Peyer's patch (tissue), 4 donors: Measurements from ENCODE around the gene ZSWIM1. TPM values are rescaled to one million over a fixed set of nuclear protein-coding genes. Genes with fewer than 3 reads are reported as not detected.

Experiments used
- DNase-seq, 3 donors: peaks; one replicate each; pipeline ENCODE4 v3.0.0-alpha.2; 2017 to 2019
- H3K27ac ChIP-seq, 4 donors: fragments of 200-600 bp; sonication (generic); one replicate each; pipeline ENCODE4 v1.5.1; 2016 to 2019
- H3K27me3 ChIP-seq, 2 donors: fragments of 200-600 bp; sonication (generic); one replicate each; pipeline ENCODE4 v1.5.1; 2019
- H3K36me3 ChIP-seq, 3 donors: fragments of 200-600 bp; sonication (generic); one replicate each; pipeline ENCODE4 v1.5.1; 2016 to 2019
- H3K4me1 ChIP-seq, 4 donors: fragments of 200-600 bp; sonication (generic); one replicate each; pipeline ENCODE4 v1.5.1; 2016 to 2019
- H3K4me3 ChIP-seq, 4 donors: fragments of 200-600 bp; sonication (generic); 1 replicate in 3 of 4; 2 replicates in 1 of 4; pipeline ENCODE4 v1.5.1; 2016 to 2019; ENCODE audit warnings: mild to moderate bottlenecking in 1 of 4
- H3K9me3 ChIP-seq, 4 donors: fragments of 200-600 bp; sonication (generic); one replicate each; pipeline ENCODE4 v1.5.1; 2016 to 2019; ENCODE audit warnings: mild to moderate bottlenecking in 1 of 4
- POLR2A ChIP-seq, 2 donors: fragments of 450-650 bp; IDR thresholded peaks; one replicate each; pipeline ENCODE4 v1.5.1; 2017; ENCODE audit warnings: antibody characterized with exemption in 2 of 2, mild to moderate bottlenecking in 2 of 2, moderate library complexity in 2 of 2
- total RNA-seq, 4 donors: library from RNA; depleted of rRNA; stranded (reverse); fragments of >200 nt; gene quantifications; one replicate each; pipeline ENCODE4 v1.1.0, GENCODE V29; 2016
- TF ChIP-seq, protein P1 (sequence below), 6 experiments: fragments of 450-650 bp in 4 of 6; fragments of 200-600 bp in 2 of 6; sonication (generic) in 1 of 6; IDR thresholded peaks; one replicate each; pipeline ENCODE4 v1.5.1; 2017 to 2019; ENCODE audit warnings: antibody characterized with exemption in 6 of 6, mild to moderate bottlenecking in 3 of 6, moderate library complexity in 1 of 6

Gene ZSWIM1
- total RNA-seq, 4 donors from 2014 or later: 6.6 to 14.5 (median 11.9) TPM

DNA sequence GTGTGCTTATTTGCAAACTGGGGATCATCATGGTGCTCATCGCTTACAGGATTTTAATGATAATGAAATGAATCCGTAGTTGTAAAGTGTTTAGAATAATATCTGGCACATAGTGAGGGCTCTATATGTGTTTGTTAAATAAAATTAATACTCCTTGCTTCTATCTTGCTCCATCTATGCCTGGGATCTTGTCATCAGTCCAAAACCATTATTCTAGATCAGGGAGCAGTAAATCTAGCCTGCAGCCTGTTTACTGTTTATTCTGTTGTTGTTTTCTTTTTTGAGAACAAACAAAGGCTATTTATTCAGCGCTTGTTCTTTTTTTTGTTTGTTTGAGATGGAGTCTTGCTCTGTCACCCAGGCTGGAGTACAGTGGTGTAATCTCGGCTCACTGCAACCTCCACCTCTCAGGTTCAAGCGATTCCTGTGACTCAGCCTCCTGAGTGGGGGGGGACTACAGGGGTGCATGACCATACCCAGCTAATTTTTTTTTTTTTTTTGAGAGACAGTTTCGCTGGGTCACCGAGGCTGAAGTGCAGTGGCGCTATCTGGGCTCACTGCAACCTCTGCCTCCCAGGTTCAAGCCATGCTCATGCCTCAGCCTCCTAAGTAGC, 32.0 kb upstream of the ZSWIM1 start:
- Histone ChIP-seq H3K27ac (no peak overlapping the region), H3K4me1 (no peaks in the 10 kb centered on the region), H3K27me3 (no peaks in the 10 kb centered on the region), H3K36me3 (peaks cover 0 to 68% (median 0%) of the 10 kb centered on the region in 3 donors), H3K9me3 (no peaks in the 10 kb centered on the region), H3K4me3 (no peak overlapping the region)
- no peak for DNase-seq
- TF ChIP-seq, protein P1, sequence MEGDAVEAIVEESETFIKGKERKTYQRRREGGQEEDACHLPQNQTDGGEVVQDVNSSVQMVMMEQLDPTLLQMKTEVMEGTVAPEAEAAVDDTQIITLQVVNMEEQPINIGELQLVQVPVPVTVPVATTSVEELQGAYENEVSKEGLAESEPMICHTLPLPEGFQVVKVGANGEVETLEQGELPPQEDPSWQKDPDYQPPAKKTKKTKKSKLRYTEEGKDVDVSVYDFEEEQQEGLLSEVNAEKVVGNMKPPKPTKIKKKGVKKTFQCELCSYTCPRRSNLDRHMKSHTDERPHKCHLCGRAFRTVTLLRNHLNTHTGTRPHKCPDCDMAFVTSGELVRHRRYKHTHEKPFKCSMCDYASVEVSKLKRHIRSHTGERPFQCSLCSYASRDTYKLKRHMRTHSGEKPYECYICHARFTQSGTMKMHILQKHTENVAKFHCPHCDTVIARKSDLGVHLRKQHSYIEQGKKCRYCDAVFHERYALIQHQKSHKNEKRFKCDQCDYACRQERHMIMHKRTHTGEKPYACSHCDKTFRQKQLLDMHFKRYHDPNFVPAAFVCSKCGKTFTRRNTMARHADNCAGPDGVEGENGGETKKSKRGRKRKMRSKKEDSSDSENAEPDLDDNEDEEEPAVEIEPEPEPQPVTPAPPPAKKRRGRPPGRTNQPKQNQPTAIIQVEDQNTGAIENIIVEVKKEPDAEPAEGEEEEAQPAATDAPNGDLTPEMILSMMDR (IDR thresholded peaks at IDR 0.05): no peak
- no peak for TF ChIP-seq POLR2A (IDR thresholded peaks at IDR 0.05)

GRCh38 chr20:45850238-45850637, 30.8 kb upstream of the ZSWIM1 start:
- peaks cover 0 to 59% (median 0%) of the 10 kb centered on the region in 3 donors for H3K36me3 ChIP-seq
- no peak for TF ChIP-seq POLR2A (IDR thresholded peaks at IDR 0.05)
- TF ChIP-seq, protein P1 (IDR thresholded peaks at IDR 0.05): no peak
- no peak overlapping the region for H3K27ac ChIP-seq

GRCh38 chr20:45850926-45851325, 30.1 kb upstream of the ZSWIM1 start:
- Histone ChIP-seq H3K4me1 (peaks cover 0 to 13% (median 4%) of the 10 kb centered on the region in 4 donors), H3K36me3 (peaks cover 0 to 54% (median 0%) of the 10 kb centered on the region in 3 donors), H3K9me3 (no peaks in the 10 kb centered on the region), H3K27ac (no peak overlapping the region), H3K27me3 (no peaks in the 10 kb centered on the region), H3K4me3 (no peak overlapping the region)
- TF ChIP-seq, protein P1 (IDR thresholded peaks at IDR 0.05): no peak
- no peak for TF ChIP-seq POLR2A (IDR thresholded peaks at IDR 0.05)
- DNase-seq: no peak

More at GRCh38 chr20:45850238-45850637, 30.8 kb upstream of the ZSWIM1 start:
- Histone ChIP-seq H3K27me3 (no peaks in the 10 kb centered on the region), H3K9me3 (no peaks in the 10 kb centered on the region), H3K4me3 (no peak overlapping the region), H3K4me1 (peaks cover 0 to 6% (median 0%) of the 10 kb centered on the region in 4 donors)
- DNase-seq: no peak

GRCh38 chr20:45851501-45851900, 29.5 kb upstream of the ZSWIM1 start:
- Histone ChIP-seq H3K4me3 (no peak overlapping the region), H3K27me3 (no peaks in the 10 kb centered on the region), H3K9me3 (no peaks in the 10 kb centered on the region), H3K36me3 (peaks cover 0 to 48% (median 0%) of the 10 kb centered on the region in 3 donors), H3K4me1 (peaks cover 0 to 19% (median 7%) of the 10 kb centered on the region in 4 donors), H3K27ac (no peak overlapping the region)
- DNase-seq: no peak
- TF ChIP-seq, protein P1 (IDR thresholded peaks at IDR 0.05): no peak
- no peak for TF ChIP-seq POLR2A (IDR thresholded peaks at IDR 0.05)

DNA sequence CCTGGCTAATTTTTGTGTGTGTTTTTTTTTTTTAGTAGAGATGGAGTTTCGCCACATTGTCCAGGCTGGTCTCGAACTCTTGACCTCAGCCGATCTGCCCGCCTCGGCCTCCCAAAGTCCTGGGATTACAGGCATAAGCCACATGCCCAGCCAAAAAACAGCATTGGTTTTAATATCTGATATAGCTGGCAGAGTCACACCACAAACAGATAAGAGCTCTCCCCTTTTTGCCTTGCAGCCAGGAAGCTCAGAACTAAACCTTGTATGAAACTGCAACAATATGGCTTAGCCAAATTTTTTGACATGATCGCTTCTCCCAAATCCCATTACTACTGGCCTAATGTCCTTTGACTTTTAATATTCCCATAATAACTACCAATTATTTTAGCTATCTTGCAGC, 28.7 kb upstream of the ZSWIM1 start:
- Histone ChIP-seq H3K27ac (no peak overlapping the region), H3K4me3 (no peak overlapping the region), H3K9me3 (no peaks in the 10 kb centered on the region), H3K4me1 (peaks cover 0 to 20% (median 9%) of the 10 kb centered on the region in 4 donors), H3K36me3 (peaks cover 0 to 41% (median 0%) of the 10 kb centered on the region in 3 donors), H3K27me3 (no peaks in the 10 kb centered on the region)
- TF ChIP-seq POLR2A (IDR thresholded peaks at IDR 0.05): no peak
- TF ChIP-seq, protein P1 (IDR thresholded peaks at IDR 0.05): no peak
- DNase-seq: no peak
